Panc1 (cell line): ENCODE results near the gene SAT2. TPM values are rescaled to one million over a fixed set of nuclear protein-coding genes. Genes with fewer than 3 reads are reported as not detected.

ENCODE experiments used
- ATAC-seq: fragments of 200-7000 bp; cut with Tn5 transposase; 2 replicates; pipeline ENCODE4 v1.9.1; 2020; ENCODE audit warnings: mild to moderate bottlenecking, moderate library complexity
- BruUV-seq: library from RNA; stranded (reverse); fragments of 400-500 nt; replicated peaks from 2 replicates; lab custom pipeline; 2021; lab: Mats Ljungman, UMichigan
- CTCF ChIA-PET: fragments of 300-600 bp; sonication (Branson Sonifier 250); formaldehyde crosslinking; loops from one replicate; lab custom pipeline; 2022; ENCODE audit warnings: antibody characterized with exemption; lab: Charles Lee
- POLR2A ChIA-PET: fragments of 300-600 bp; sonication (Branson Sonifier 250); formaldehyde crosslinking; loops from one replicate; lab custom pipeline; 2022; ENCODE audit warnings: antibody characterized with exemption; lab: Charles Lee
- DNase-seq: peaks from one replicate; pipeline ENCODE4 v3.0.0-alpha.2; 2010; ENCODE audit warnings: low read depth, low spot score
- H3K27ac ChIP-seq: 2 replicates; pipeline ENCODE4 v1.5.1; 2011; ENCODE audit warnings: mild to moderate bottlenecking, low read length, inconsistent platforms
- H3K27me3 ChIP-seq: fragments of 200-500 bp; sonication (Bioruptor generic); 2 replicates; pipeline ENCODE4 v1.6.0; 2014; ENCODE audit warnings: low read length, inconsistent platforms; ENCODE audit not compliant: control insufficient read depth, insufficient read depth
- H3K36me3 ChIP-seq: fragments of 200-500 bp; sonication (Bioruptor generic); 2 replicates; pipeline ENCODE4 v1.5.1; 2014; ENCODE audit warnings: inconsistent platforms, mild to moderate bottlenecking, low read length, moderate library complexity; ENCODE audit not compliant: control insufficient read depth, insufficient read depth
- H3K4me1 ChIP-seq: 2 replicates; pipeline ENCODE4 v1.5.1; 2011; ENCODE audit warnings: inconsistent platforms, mild to moderate bottlenecking, low read length, moderate library complexity; ENCODE audit not compliant: control insufficient read depth, insufficient read depth
- H3K4me3 ChIP-seq, 2 experiments: 2 replicates each; pipeline ENCODE4 v1.5.1; 2011 to 2012; ENCODE audit warnings: low read depth in 2 of 2, low read length in 2 of 2, mild to moderate bottlenecking in 2 of 2, inconsistent platforms in 1 of 2, moderate library complexity in 1 of 2
- H3K9me3 ChIP-seq: fragments of 200-500 bp; sonication (Bioruptor generic); 2 replicates; pipeline ENCODE4 v1.5.1; 2014; ENCODE audit warnings: low read depth, mild to moderate bottlenecking, inconsistent platforms, low read length, moderate library complexity; ENCODE audit not compliant: control insufficient read depth, insufficient read depth
- CTCF ChIP-seq: fragments of 450-650 bp; IDR thresholded peaks from 2 replicates; pipeline ENCODE4 v1.5.1; 2017; ENCODE audit warnings: mild to moderate bottlenecking
- POLR2AphosphoS5 ChIP-seq: IDR thresholded peaks from 2 replicates; pipeline ENCODE4 v1.6.1; 2012; ENCODE audit warnings: mild to moderate bottlenecking, low read depth, low read length, moderate library complexity
- REST ChIP-seq, 2 experiments: IDR thresholded peaks; 2 replicates each; pipeline ENCODE4 v1.6.1; 2011 to 2012; ENCODE audit warnings: low read depth in 2 of 2, control low read depth in 1 of 2, low read length in 1 of 2, mild to moderate bottlenecking in 1 of 2, moderate library complexity in 1 of 2; ENCODE audit not compliant: insufficient read depth in 1 of 2
- SIN3A ChIP-seq: IDR thresholded peaks from 2 replicates; pipeline ENCODE4 v1.6.1; 2012; ENCODE audit warnings: low read depth, mild to moderate bottlenecking, low read length, moderate library complexity, borderline replicate concordance; ENCODE audit not compliant: insufficient read depth
- TCF7L2 ChIP-seq: IDR thresholded peaks from 2 replicates; pipeline ENCODE4 v1.6.1; 2011; ENCODE audit warnings: mild to moderate bottlenecking, low read depth, low read length, inconsistent platforms
- in situ Hi-C: cut with HindIII; loops from 2 replicates; pipeline ENCODE4 v1.10.0; 2016; ENCODE audit warnings: low sequenced_read_pairs, low pct_unique_long_range_greater_than_20kb
- intact Hi-C: fragments of 100-400 bp; cut with micrococcal nuclease; formaldehyde crosslinking; loops from one replicate; pipeline ENCODE4 v1.10.0; 2022; ENCODE audit not compliant: unreplicated experiment
- total RNA-seq: library from RNA; stranded (reverse); gene quantifications from one replicate; pipeline ENCODE4 v1.2.1, GENCODE V29; 2021; ENCODE audit not compliant: unreplicated experiment

The SAT2 gene
- total RNA-seq, 1 experiment from 2014 or later = 74.8 TPM

GRCh38 chr17:7592422-7593021 is 35.1 kb downstream of the SAT2 start:
- ChIA-PET CTCF (no interaction called here), POLR2A (no interaction called here)
- no peak for ATAC-seq
- BruUV-seq = no TSS peak
- intact Hi-C loops (no loop called here), in situ Hi-C loops (no loop called here)
- Histone ChIP-seq H3K4me1 (peaks cover 13% of the 10 kb centered on the region), H3K27ac (no peak overlapping the region), H3K9me3 (no peaks in the 10 kb centered on the region), H3K27me3 (no peaks in the 10 kb centered on the region), H3K36me3 (peaks cover 15% of the 10 kb centered on the region), H3K4me3 (no peak overlapping the region)
- TF ChIP-seq TCF7L2 = no peak
- TF ChIP-seq REST (IDR thresholded peaks at IDR 0.05; ENCODE audit: insufficient read depth in 1 of 2, low read depth in 2 of 2, low read length in 1 of 2) = no peak
- no peak for TF ChIP-seq CTCF
- TF ChIP-seq POLR2AphosphoS5 = no peak
- TF ChIP-seq SIN3A = no peak
- no peak for DNase-seq

GRCh38 chr17:7591596-7591995 is 36.0 kb downstream of the SAT2 start:
- peaks cover 12% of the 10 kb centered on the region for H3K36me3 ChIP-seq
- no peaks in the 10 kb centered on the region for H3K9me3 ChIP-seq
- ATAC-seq = no peak
- H3K4me1 ChIP-seq = peaks cover 13% of the 10 kb centered on the region
- no peak overlapping the region for H3K4me3 ChIP-seq
- no peak for DNase-seq
- in situ Hi-C loops = no loop called here
- BruUV-seq = no TSS peak
- CTCF ChIA-PET = no interaction called here
- POLR2A ChIA-PET = no interaction called here
- H3K27me3 ChIP-seq = no peaks in the 10 kb centered on the region
- H3K27ac ChIP-seq = no peak overlapping the region
- TF ChIP-seq CTCF = no peak
- TF ChIP-seq SIN3A = no peak
- no peak for TF ChIP-seq POLR2AphosphoS5
- no peak for TF ChIP-seq TCF7L2
- no peak for TF ChIP-seq REST (IDR thresholded peaks at IDR 0.05; ENCODE audit: insufficient read depth in 1 of 2, low read depth in 2 of 2, low read length in 1 of 2)
- intact Hi-C loops = no loop called here
